ENCODE data around the gene PSG5.
"Not testable (repeated sequence)": the region's sequence is repeated elsewhere in the genome, so short reads cannot be mapped to it uniquely, and the experiment has no call there.

DNA sequence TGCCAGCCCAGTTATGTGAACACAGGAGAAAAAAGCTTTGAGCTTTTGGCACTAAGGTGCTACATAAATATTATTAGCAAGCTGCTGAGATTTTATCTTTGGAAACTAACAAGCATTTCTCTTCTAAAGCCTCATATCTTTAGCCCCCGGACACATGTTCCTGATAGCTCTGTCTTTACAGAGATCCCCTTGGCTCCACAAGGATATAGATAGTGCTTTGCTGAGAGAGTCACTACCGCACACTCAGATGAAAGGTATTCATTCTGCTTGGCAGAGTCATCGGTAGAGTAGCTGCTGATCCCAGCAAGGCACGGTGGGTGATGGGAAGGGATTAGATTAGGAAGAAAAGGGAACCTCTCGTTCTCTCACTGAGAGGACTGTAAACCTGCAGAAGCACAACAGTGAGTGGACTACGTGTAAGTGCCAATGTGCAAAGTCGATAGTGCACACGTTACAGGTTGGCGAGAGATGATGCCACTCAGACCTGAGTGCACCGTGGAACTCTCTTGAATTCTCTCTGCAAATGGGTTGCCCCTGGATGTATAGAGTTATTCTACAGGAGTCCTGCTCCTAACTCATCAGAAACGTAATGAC lies 65.8 kb downstream of the PSG5 start:
- not testable (repeated sequence) for TF ChIP-seq POLR2A (IDR thresholded peaks at IDR 0.05)
- TF ChIP-seq, protein P1, sequence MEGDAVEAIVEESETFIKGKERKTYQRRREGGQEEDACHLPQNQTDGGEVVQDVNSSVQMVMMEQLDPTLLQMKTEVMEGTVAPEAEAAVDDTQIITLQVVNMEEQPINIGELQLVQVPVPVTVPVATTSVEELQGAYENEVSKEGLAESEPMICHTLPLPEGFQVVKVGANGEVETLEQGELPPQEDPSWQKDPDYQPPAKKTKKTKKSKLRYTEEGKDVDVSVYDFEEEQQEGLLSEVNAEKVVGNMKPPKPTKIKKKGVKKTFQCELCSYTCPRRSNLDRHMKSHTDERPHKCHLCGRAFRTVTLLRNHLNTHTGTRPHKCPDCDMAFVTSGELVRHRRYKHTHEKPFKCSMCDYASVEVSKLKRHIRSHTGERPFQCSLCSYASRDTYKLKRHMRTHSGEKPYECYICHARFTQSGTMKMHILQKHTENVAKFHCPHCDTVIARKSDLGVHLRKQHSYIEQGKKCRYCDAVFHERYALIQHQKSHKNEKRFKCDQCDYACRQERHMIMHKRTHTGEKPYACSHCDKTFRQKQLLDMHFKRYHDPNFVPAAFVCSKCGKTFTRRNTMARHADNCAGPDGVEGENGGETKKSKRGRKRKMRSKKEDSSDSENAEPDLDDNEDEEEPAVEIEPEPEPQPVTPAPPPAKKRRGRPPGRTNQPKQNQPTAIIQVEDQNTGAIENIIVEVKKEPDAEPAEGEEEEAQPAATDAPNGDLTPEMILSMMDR (IDR thresholded peaks at IDR 0.05) = not testable (repeated sequence)
